Esophagus squamous epithelium (tissue), 5 donors: Measurements from ENCODE around the gene NAP1L4. TPM values are rescaled to one million over a fixed set of nuclear protein-coding genes. Genes with fewer than 3 reads are reported as not detected.

Experiments
- DNase-seq: peaks from one replicate; lab custom pipeline; 2025; lab: John Stamatoyannopoulos, UW
- H3K27ac ChIP-seq, 4 donors: fragments of 200-600 bp; sonication (generic); one replicate each; pipeline ENCODE4 v1.5.1; 2016 to 2019; ENCODE audit warnings: mild to moderate bottlenecking in 1 of 4
- H3K27me3 ChIP-seq, 4 donors: fragments of 200-600 bp; sonication (generic); 1 replicate in 3 of 4; 2 replicates in 1 of 4; pipeline versions ENCODE4 v1.5.1 to v1.6.0; 2017 to 2021; ENCODE audit warnings: antibody characterized with exemption in 1 of 4
- H3K36me3 ChIP-seq, 3 donors: fragments of 200-600 bp; sonication (generic); one replicate each; pipeline ENCODE4 v1.5.1; 2016 to 2019
- H3K4me1 ChIP-seq, 3 donors: fragments of 200-600 bp; sonication (generic); one replicate each; pipeline ENCODE4 v1.5.1; 2017 to 2019
- H3K4me3 ChIP-seq, 4 donors: fragments of 200-600 bp; sonication (generic); 1 replicate in 3 of 4; 2 replicates in 1 of 4; pipeline ENCODE4 v1.5.1; 2016 to 2019; ENCODE audit warnings: mild to moderate bottlenecking in 2 of 4, moderate library complexity in 1 of 4
- H3K9me3 ChIP-seq, 3 donors: fragments of 200-600 bp; sonication (generic); one replicate each; pipeline ENCODE4 v1.5.1; 2016 to 2019
- POLR2A ChIP-seq, 4 donors: fragments of 450-650 bp; IDR thresholded peaks; one replicate each; pipeline ENCODE4 v1.6.1; 2017; ENCODE audit warnings: antibody characterized with exemption in 4 of 4, mild to moderate bottlenecking in 4 of 4, moderate library complexity in 3 of 4
- WGBS, 2 donors: methylation state at CpG; one replicate each; pipeline ENCODE4 v1.1.5; 2018; 5-methylcytosine and 5-hydroxymethylcytosine counted together
- intact Hi-C: fragments of 100-400 bp; cut with DNase I; formaldehyde crosslinking; loops from one replicate; pipeline ENCODE4 v1.15.0; 2022
- total RNA-seq, 4 donors: library from RNA; depleted of rRNA; stranded (reverse); fragments of >200 nt; gene quantifications; one replicate each; pipeline ENCODE4 v1.1.0, GENCODE V29; 2016
- TF ChIP-seq, protein P1 (sequence below), 6 experiments: fragments of 450-650 bp in 4 of 6; fragments of 200-600 bp in 2 of 6; sonication (generic) in 2 of 6; IDR thresholded peaks; one replicate each; pipeline ENCODE4 v1.5.1; 2016 to 2019; ENCODE audit warnings: antibody characterized with exemption in 6 of 6, mild to moderate bottlenecking in 4 of 6, moderate library complexity in 4 of 6
- donor health status: DM: yes; HTN: yes; CAD: no.

NAP1L4 gene
- total RNA-seq, 4 donors from 2014 or later: 108 to 140 (median 121) TPM

DNA sequence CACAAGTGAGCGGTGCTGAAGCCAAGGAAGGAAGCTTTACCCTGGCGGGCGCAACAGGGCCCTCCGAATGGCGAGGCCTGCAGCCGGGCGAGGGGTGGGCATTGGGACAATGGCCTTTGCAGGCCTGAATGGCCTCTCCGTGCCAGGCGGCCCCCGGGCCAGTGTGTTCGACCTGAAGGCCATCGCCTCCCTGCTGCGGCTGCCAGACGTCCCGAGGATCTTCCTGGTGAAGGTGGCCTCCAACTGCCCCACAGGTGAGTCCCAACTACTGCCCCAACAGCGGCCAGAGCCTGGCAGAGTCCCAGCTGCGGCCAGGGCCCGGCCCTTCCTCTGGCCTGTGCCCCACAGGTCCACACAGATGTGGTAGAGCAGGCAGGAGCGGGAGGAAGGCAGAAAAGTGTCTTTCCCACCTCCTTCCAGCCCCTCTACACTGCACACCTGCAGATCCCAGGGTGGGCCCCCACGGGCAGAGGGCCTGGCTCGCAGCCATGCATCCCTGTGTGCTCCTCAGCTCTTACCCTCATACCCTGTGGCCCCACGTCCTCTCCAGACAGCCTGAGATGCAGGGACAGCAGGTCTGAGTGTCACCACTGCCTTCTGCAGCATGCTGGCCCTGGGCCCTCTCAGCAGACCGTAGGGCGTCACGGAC is 74.2 kb downstream of the NAP1L4 start:
- intact Hi-C loops: no loop called here
- H3K4me1 ChIP-seq: peaks cover 7 to 19% (median 13%) of the 10 kb centered on the region in 3 donors
- no peak for DNase-seq
- no peak overlapping the region for H3K27ac ChIP-seq
- no peaks in the 10 kb centered on the region for H3K36me3 ChIP-seq
- 50 to 88% methylated on average over 3 to 13 of the region's 25 CpGs for WGBS, 2 donors
- H3K4me3 ChIP-seq: no peak overlapping the region
- no peaks in the 10 kb centered on the region for H3K27me3 ChIP-seq
- no peaks in the 10 kb centered on the region for H3K9me3 ChIP-seq
- TF ChIP-seq, protein P1, sequence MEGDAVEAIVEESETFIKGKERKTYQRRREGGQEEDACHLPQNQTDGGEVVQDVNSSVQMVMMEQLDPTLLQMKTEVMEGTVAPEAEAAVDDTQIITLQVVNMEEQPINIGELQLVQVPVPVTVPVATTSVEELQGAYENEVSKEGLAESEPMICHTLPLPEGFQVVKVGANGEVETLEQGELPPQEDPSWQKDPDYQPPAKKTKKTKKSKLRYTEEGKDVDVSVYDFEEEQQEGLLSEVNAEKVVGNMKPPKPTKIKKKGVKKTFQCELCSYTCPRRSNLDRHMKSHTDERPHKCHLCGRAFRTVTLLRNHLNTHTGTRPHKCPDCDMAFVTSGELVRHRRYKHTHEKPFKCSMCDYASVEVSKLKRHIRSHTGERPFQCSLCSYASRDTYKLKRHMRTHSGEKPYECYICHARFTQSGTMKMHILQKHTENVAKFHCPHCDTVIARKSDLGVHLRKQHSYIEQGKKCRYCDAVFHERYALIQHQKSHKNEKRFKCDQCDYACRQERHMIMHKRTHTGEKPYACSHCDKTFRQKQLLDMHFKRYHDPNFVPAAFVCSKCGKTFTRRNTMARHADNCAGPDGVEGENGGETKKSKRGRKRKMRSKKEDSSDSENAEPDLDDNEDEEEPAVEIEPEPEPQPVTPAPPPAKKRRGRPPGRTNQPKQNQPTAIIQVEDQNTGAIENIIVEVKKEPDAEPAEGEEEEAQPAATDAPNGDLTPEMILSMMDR (IDR thresholded peaks at IDR 0.05): no peak
- no peak for TF ChIP-seq POLR2A (IDR thresholded peaks at IDR 0.05)

DNA sequence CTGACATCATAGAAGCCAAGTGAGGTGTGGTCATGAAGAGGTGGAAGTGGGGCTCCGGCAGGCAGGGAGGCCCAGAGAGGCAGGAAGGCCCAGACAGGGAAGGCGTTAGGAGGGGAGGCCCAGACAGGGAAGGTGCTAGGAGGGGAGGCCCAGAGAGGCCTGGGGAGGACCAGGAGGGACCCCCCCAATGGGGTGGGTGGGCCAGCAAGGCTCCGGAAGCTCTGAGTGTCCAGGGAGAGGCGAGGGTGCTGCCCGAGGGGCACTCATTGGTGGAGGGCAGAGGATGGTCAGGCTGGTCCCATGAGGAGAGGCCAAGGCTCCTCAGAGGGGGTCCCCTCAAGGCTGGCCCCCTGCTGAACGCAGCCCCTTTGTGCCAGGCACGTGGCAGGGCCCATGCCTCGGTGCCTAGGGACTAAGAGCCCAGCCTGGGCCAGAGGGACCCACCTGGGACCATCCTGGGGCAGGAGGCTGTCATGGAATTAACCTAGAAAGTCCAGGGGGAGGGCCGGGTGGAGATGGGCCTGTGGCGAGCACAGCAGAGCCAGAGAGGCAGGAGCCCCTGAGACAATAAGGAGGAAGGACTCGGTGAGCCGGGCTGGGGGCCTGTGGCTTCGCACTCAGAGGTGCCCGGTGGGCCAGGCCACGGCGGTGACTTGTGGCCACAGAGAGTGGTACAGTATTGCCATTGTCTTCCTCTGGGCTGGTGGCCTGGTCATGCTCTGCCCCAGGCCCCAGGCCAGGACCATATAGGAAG is 75.1 kb downstream of the NAP1L4 start:
- Histone ChIP-seq H3K36me3 (no peaks in the 10 kb centered on the region), H3K4me1 (peaks cover 15 to 28% (median 22%) of the 10 kb centered on the region in 3 donors), H3K9me3 (no peaks in the 10 kb centered on the region), H3K27me3 (no peaks in the 10 kb centered on the region), H3K27ac (no peak overlapping the region), H3K4me3 (no peak overlapping the region)
- intact Hi-C loops: no loop called here
- no peak for DNase-seq
- no peak for TF ChIP-seq POLR2A (IDR thresholded peaks at IDR 0.05)
- TF ChIP-seq, protein P1 (IDR thresholded peaks at IDR 0.05): no peak
- WGBS, 2 donors: 90 to 91% methylated on average over 10 to 12 of the region's 16 CpGs

DNA sequence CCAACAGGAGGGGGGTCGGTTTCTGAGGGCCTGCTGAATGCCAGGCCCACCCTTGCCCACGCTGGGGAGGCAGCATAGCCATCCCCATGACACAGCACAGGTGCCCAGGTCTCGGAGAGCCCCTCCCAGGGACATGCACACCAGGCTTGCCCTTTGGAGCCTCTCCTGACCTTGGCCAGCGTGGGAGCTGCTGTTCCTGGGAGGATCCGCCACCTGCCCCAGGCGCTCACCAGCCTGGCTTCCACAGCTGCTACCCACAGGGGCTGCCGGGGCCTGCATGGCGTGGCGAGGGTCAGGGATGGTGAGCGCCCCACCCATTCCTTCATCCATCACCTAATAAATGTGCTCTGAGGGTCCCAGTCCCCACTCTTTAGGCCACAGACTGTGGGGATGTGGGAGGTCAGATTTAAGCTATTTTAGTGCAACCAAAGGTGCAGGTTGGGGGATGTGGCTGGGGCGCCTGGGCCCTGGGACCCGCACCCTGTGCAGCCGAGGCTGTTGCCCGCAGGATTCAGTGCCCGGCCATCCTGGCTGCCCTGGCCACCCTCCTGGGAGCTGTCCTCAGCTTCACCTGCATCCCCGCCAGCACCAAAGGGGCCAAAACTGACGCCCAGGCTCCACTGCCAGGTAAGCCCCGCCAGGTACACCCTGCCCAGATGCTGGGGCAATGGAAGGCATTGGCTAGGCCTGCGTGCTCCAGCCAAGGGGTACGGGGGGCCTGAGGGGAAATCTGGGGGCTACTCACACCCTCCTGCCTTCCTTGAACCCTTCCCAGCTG is 75.8 kb downstream of the NAP1L4 start:
- TF ChIP-seq POLR2A (IDR thresholded peaks at IDR 0.05): no peak
- TF ChIP-seq, protein P1 (IDR thresholded peaks at IDR 0.05): no peak
- intact Hi-C loops: no loop called here
- Histone ChIP-seq H3K4me1 (peaks cover 23 to 36% (median 25%) of the 10 kb centered on the region in 3 donors), H3K27me3 (no peaks in the 10 kb centered on the region), H3K4me3 (no peak overlapping the region), H3K27ac (no peak overlapping the region), H3K9me3 (no peaks in the 10 kb centered on the region), H3K36me3 (no peaks in the 10 kb centered on the region)
- WGBS, 2 donors: 80% methylated on average over 3 to 9 of the region's 20 CpGs
- DNase-seq: no peak

DNA sequence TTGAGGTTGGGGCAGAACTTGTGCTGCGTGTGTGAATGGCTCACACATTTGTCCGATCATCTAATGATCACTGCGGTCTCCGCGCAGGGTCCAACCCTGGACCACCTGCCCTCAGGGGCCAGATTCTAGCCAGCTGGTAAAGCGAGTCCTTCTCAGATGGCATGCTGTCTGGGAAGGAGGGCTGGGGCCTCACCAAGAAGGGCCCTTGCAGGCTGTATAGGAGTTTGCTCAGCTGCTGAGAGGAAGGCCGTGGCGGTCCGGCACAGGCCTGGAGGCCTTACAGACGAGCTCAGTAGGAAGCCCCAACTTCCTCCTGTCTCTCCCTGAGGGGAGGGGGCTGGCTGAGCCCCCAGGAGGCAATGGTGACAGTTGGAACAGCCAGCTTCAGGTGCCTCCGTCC is 76.7 kb downstream of the NAP1L4 start:
- no peak for TF ChIP-seq POLR2A (IDR thresholded peaks at IDR 0.05)
- TF ChIP-seq, protein P1 (IDR thresholded peaks at IDR 0.05): no peak
- Histone ChIP-seq H3K36me3 (no peaks in the 10 kb centered on the region), H3K9me3 (no peaks in the 10 kb centered on the region), H3K4me1 (peaks cover 23 to 43% (median 25%) of the 10 kb centered on the region in 3 donors), H3K27ac (no peak overlapping the region), H3K4me3 (no peak overlapping the region), H3K27me3 (no peaks in the 10 kb centered on the region)
- intact Hi-C loops: no loop called here
- no CpG with 5 or more reads among the region's 11 CpGs for WGBS, 2 donors
- no peak for DNase-seq
